Lower leg skin (tissue), 3 donors: ENCODE results near the gene DIAPH1.

ENCODE experiments used
- CTCF ChIP-seq, 3 donors: fragments of 450-650 bp; IDR thresholded peaks; one replicate each; pipeline ENCODE4 v1.5.1; 2016; ENCODE audit warnings: antibody characterized with exemption in 3 of 3, mild to moderate bottlenecking in 3 of 3, moderate library complexity in 2 of 3
- POLR2A ChIP-seq, 2 donors: fragments of 450-650 bp; IDR thresholded peaks; one replicate each; pipeline ENCODE4 v1.6.1; 2016 to 2017; ENCODE audit warnings: antibody characterized with exemption in 2 of 2, mild to moderate bottlenecking in 1 of 2, moderate library complexity in 1 of 2

GRCh38 chr5:141623186-141623585 lies 4.4 kb upstream of the DIAPH1 start:
- TF ChIP-seq CTCF (IDR thresholded peaks at IDR 0.05) (no peak), POLR2A (IDR thresholded peaks at IDR 0.05) (no peak)
